Smooth muscle cell of the brain vasculature (primary cell): ENCODE data around the gene GRM4.
"Not testable (repeated sequence)": the region's sequence is repeated elsewhere in the genome, so short reads cannot be mapped to it uniquely, and the experiment has no call there.

Experiments
- DNase-seq: peaks from one replicate; pipeline ENCODE4 v3.0.0-alpha.2; 2012; ENCODE audit warnings: low read depth, low spot score

GRM4 gene

GRCh38 chr6:34045771-34046170, 100.1 kb downstream of the GRM4 start:
- DNase-seq = no peak

- DNase-seq = no peak
Measured at GRCh38 chr6:34044945-34045595, 100.8 kb downstream of the GRM4 start.

GRCh38 chr6:34043359-34043758, 102.5 kb downstream of the GRM4 start:
- DNase-seq = no peak

- not testable (repeated sequence) for DNase-seq
Measured at GRCh38 chr6:34041998-34042397, 103.9 kb downstream of the GRM4 start.

- no peak for DNase-seq
Measured at GRCh38 chr6:34041385-34041784, 104.5 kb downstream of the GRM4 start.

- no peak for DNase-seq
Measured at GRCh38 chr6:34039943-34040342, 105.9 kb downstream of the GRM4 start.

- no peak for DNase-seq
Measured at GRCh38 chr6:34037151-34037550, 108.7 kb downstream of the GRM4 start.

GRCh38 chr6:34036357-34037069, 109.4 kb downstream of the GRM4 start:
- DNase-seq = no peak

GRCh38 chr6:34035704-34036356, 110.1 kb downstream of the GRM4 start:
- DNase-seq = no peak

- no peak for DNase-seq
Measured at GRCh38 chr6:34035161-34035560, 110.7 kb downstream of the GRM4 start.

- no peak for DNase-seq
Measured at GRCh38 chr6:34032856-34033255, 113.0 kb downstream of the GRM4 start.

GRCh38 chr6:34031625-34032383, 114.1 kb downstream of the GRM4 start:
- no peak for DNase-seq

GRCh38 chr6:34030831-34031624, 114.9 kb downstream of the GRM4 start:
- no peak for DNase-seq

- DNase-seq = no peak
Measured at GRCh38 chr6:34029489-34030280, 116.2 kb downstream of the GRM4 start.

- DNase-seq = no peak
Measured at GRCh38 chr6:34028691-34029360, 117.1 kb downstream of the GRM4 start.

- no peak for DNase-seq
Measured at GRCh38 chr6:34027939-34028441, 117.9 kb downstream of the GRM4 start.

- DNase-seq = no peak
Measured at GRCh38 chr6:34027445-34027936, 118.4 kb downstream of the GRM4 start.

GRCh38 chr6:34025861-34026260, 120.0 kb downstream of the GRM4 start:
- DNase-seq = no peak

- no peak for DNase-seq
Measured at GRCh38 chr6:34025112-34025807, 120.6 kb downstream of the GRM4 start.
